A673 (cell line): ENCODE results near the gene MYCN. TPM values are rescaled to one million over a fixed set of nuclear protein-coding genes. Genes with fewer than 3 reads are reported as not detected.
"Not testable (repeated sequence)": the region's sequence is repeated elsewhere in the genome, so short reads cannot be mapped to it uniquely, and the experiment has no call there.

Experiments used
- BruUV-seq: library from RNA; stranded (reverse); fragments of 400-500 nt; replicated peaks from 2 replicates; lab custom pipeline; 2021; lab: Mats Ljungman, UMichigan
- CTCF ChIA-PET: fragments of 300-600 bp; sonication (Branson Sonifier 250); formaldehyde crosslinking; loops from one replicate; lab custom pipeline; 2022; ENCODE audit warnings: antibody characterized with exemption; lab: Charles Lee
- POLR2A ChIA-PET: fragments of 300-600 bp; sonication (Branson Sonifier 250); formaldehyde crosslinking; loops from one replicate; lab custom pipeline; 2022; ENCODE audit warnings: antibody characterized with exemption; ENCODE audit not compliant: low non-redundant PET; lab: Charles Lee
- DNase-seq: peaks from one replicate; pipeline ENCODE4 v3.0.0-alpha.2; 2015; ENCODE audit warnings: low spot score
- H3K27ac ChIP-seq: fragments of 200-600 bp; sonication (generic); 2 replicates; pipeline ENCODE4 v1.5.1; 2016; ENCODE audit warnings: mixed run types, low read depth, mild to moderate bottlenecking, mixed read lengths, antibody characterized with exemption, low read length; ENCODE audit not compliant: poor library complexity, severe bottlenecking
- H3K27me3 ChIP-seq: fragments of 200-600 bp; sonication (generic); replicated peaks from 2 replicates; pipeline ENCODE4 v1.6.1; 2017; ENCODE audit warnings: mixed run types, low read depth, mild to moderate bottlenecking, mixed read lengths, antibody characterized with exemption, low read length; ENCODE audit not compliant: insufficient read depth, poor library complexity
- H3K36me3 ChIP-seq: fragments of 200-600 bp; sonication (generic); 2 replicates; pipeline ENCODE4 v1.6.1; 2016; ENCODE audit warnings: mixed run types, mild to moderate bottlenecking, mixed read lengths, antibody characterized with exemption, low read length; ENCODE audit not compliant: insufficient read depth, poor library complexity, severe bottlenecking
- H3K4me1 ChIP-seq: fragments of 200-600 bp; sonication (generic); 2 replicates; pipeline ENCODE4 v1.6.1; 2017; ENCODE audit warnings: mixed run types, mild to moderate bottlenecking, mixed read lengths, antibody characterized with exemption, low read length; ENCODE audit not compliant: insufficient read depth, poor library complexity, severe bottlenecking
- H3K4me3 ChIP-seq: fragments of 200-600 bp; sonication (generic); 2 replicates; pipeline ENCODE4 v1.5.1; 2016; ENCODE audit warnings: low read depth, mixed run types, mild to moderate bottlenecking, mixed read lengths, low read length; ENCODE audit not compliant: poor library complexity, severe bottlenecking
- H3K9me3 ChIP-seq: fragments of 200-600 bp; sonication (generic); 2 replicates; pipeline ENCODE4 v1.6.1; 2016; ENCODE audit warnings: mixed run types, low read depth, mild to moderate bottlenecking, mixed read lengths, antibody characterized with exemption, low read length; ENCODE audit not compliant: poor library complexity, severe bottlenecking
- EZH2 ChIP-seq: fragments of 200-600 bp; sonication (generic); IDR thresholded peaks from 2 replicates; pipeline ENCODE4 v1.6.1; 2017; ENCODE audit warnings: borderline replicate concordance, low read depth, mild to moderate bottlenecking, mixed read lengths, antibody characterized with exemption, low read length; ENCODE audit not compliant: poor library complexity, severe bottlenecking
- intact Hi-C: fragments of 100-400 bp; cut with micrococcal nuclease; formaldehyde crosslinking; loops from one replicate; pipeline ENCODE4 v1.10.0; 2022; ENCODE audit not compliant: unreplicated experiment
- total RNA-seq: library from RNA; stranded (reverse); gene quantifications from 2 replicates; pipeline ENCODE4 v1.2.3, GENCODE V29; 2021
- TF ChIP-seq, protein P1 (sequence below): fragments of 300-800, 200-600 bp; sonication (generic); conservative IDR thresholded peaks from 2 replicates; pipeline ENCODE4 v1.5.1; 2017; ENCODE audit warnings: low read depth, mild to moderate bottlenecking, antibody characterized with exemption, low read length, moderate library complexity, mixed read lengths

MYCN gene
- total RNA-seq, 1 experiment from 2014 or later = 2.8 TPM

DNA sequence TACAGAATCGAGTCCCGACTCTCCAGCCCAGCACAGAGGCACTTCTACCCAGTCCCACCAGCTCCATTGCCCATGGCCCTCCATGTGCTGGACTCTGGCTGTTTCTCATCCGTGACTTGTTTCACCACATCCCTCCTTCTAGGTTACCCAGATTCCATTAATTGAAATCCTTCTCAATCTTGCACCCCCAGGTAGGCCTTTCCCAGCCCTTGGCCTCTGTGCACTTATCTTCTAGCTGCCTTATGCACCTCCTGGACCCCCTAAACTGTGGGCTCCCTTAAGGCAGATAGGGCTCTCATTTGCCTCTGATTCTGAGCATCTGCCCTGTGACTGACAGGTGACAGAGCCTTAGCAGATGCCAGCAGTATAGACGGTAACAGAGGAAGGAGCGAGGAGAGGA is 9.2 kb downstream of the MYCN start:
- no peaks in the 10 kb centered on the region for H3K9me3 ChIP-seq
- intact Hi-C loops = loop anchor here (10.0 kb wide), 1 partner anchor 275 kb away; no protein-coding TSS in a partner anchor
- ChIA-PET CTCF (no interaction called here), POLR2A (no interaction called here)
- no peaks in the 10 kb centered on the region for H3K27me3 ChIP-seq
- TF ChIP-seq, protein P1, sequence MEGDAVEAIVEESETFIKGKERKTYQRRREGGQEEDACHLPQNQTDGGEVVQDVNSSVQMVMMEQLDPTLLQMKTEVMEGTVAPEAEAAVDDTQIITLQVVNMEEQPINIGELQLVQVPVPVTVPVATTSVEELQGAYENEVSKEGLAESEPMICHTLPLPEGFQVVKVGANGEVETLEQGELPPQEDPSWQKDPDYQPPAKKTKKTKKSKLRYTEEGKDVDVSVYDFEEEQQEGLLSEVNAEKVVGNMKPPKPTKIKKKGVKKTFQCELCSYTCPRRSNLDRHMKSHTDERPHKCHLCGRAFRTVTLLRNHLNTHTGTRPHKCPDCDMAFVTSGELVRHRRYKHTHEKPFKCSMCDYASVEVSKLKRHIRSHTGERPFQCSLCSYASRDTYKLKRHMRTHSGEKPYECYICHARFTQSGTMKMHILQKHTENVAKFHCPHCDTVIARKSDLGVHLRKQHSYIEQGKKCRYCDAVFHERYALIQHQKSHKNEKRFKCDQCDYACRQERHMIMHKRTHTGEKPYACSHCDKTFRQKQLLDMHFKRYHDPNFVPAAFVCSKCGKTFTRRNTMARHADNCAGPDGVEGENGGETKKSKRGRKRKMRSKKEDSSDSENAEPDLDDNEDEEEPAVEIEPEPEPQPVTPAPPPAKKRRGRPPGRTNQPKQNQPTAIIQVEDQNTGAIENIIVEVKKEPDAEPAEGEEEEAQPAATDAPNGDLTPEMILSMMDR = no peak
- TF ChIP-seq EZH2 = no peak
- H3K4me3 ChIP-seq = no peak overlapping the region
- no peak overlapping the region for H3K27ac ChIP-seq
- no TSS peak for BruUV-seq
- peaks cover 10% of the 10 kb centered on the region for H3K36me3 ChIP-seq
- no peak for DNase-seq
- peaks cover 2% of the 10 kb centered on the region for H3K4me1 ChIP-seq

GRCh38 chr2:15950088-15950952 is 10.0 kb downstream of the MYCN start:
- ChIA-PET CTCF (no interaction called here), POLR2A (no interaction called here)
- BruUV-seq = no TSS peak

DNA sequence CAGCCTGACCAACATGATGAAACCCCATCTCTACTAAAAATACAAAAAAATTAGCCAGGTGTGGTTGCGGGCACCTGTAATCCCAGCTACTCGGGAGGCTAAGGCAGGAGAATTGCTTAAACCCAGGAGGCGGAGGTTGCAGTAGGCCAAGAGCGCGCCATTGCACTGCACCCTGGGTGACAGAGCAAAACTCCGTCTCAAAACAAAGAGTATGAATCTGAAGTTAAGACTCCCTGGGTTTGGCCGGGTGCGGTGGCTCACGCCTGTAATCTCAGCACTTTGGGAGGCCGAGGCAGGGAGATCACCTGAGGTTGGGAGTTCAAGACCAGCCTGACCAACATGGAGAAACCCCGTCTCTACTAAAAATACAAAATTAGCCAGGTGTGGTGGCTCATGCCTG is 11.6 kb downstream of the MYCN start:
- H3K4me3 ChIP-seq, H3K4me1 ChIP-seq, intact Hi-C loops, BruUV-seq, H3K36me3 ChIP-seq, POLR2A ChIA-PET, DNase-seq, H3K27me3 ChIP-seq, H3K27ac ChIP-seq, H3K9me3 ChIP-seq, CTCF ChIA-PET: not testable (repeated sequence)

More at GRCh38 chr2:15950088-15950952, 10.0 kb downstream of the MYCN start:
- H3K9me3 ChIP-seq = no peaks in the 10 kb centered on the region
- no peaks in the 10 kb centered on the region for H3K4me1 ChIP-seq
- no peak for DNase-seq
- TF ChIP-seq, protein P1 = no peak
- no peak for TF ChIP-seq EZH2
- intact Hi-C loops = no loop called here
- H3K27ac ChIP-seq = no peak overlapping the region
- H3K36me3 ChIP-seq = peaks cover 10% of the 10 kb centered on the region
- H3K27me3 ChIP-seq = no peaks in the 10 kb centered on the region
- H3K4me3 ChIP-seq = no peak overlapping the region
